Measurements from ENCODE around the gene TMPRSS9.
A peak's percentile ranks its signal among the peaks of the same experiment; 100 is the strongest.

TMPRSS9 gene

DNA sequence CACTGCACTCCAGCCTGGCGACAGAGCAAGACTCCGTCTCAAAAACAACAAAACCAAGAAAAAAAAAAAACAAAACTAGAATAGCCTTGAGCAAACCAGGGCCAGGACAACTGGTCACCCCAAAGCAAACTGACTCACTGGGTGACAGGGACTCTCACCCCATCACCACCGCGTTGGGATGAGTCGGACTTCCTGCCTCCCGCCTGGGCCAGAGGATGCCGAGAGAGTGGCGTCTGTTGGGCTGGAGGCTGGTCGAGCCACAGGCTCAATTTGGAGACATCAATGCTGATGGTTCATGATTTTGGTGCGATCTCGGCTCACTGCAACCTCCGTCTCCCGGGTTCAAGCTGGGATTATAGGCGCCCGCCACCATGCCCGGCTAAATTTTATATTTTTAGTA is 11.6 kb downstream of the TMPRSS9 start:
- CTCF ChIA-PET: no interaction called here
- POLR2A ChIA-PET: no interaction called here

DNA sequence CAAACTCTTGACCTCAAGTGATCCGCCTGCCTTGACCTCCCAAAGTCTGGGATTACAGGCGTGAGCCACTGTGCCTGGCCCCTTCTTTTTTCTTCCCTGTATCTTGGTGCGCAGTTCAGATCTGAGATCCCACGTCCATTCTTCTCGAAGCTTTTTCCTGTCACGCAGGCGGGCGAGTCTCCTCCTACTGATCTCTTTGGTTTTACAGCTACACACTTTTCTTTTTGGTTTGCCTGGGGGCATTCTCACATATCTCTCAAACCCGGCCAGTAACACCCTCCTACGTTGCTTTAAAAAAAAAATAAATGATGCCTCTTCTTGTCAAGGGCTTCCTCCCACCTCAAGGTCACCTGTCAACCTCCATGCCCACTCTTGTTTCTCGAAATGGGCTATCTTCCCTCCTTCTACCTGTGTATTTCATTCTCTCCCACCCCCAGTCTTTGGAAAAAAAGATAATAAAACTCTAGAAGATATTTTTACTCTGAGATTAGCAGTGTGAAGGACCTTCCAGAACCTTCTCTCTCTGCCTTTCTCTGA is 12.1 kb downstream of the TMPRSS9 start:
- POLR2A ChIA-PET: no interaction called here
- H3K36me3 ChIP-seq (ENCODE audit: control insufficient read depth in 2 of 2, insufficient read depth in 1 of 2, low read length in 2 of 2): no peaks in the 10 kb centered on the region
- CTCF ChIA-PET: no interaction called here
- H3K4me3 ChIP-seq (ENCODE audit: low read depth, low read length): no peak overlapping the region
- H3K9me3 ChIP-seq (ENCODE audit: control insufficient read depth, insufficient read depth, low read depth, low read length): no peaks in the 10 kb centered on the region
- H3K4me1 ChIP-seq (ENCODE audit: control insufficient read depth, insufficient read depth, low read length): no peaks in the 10 kb centered on the region
- TF ChIP-seq GLI4 (tag by site-specific recombination; IDR thresholded peaks at IDR 0.05): no peak
- TF ChIP-seq ZNF785 (tag by site-specific recombination; IDR thresholded peaks at IDR 0.05): no peak
- TF ChIP-seq PRDM10 (tag by site-specific recombination; IDR thresholded peaks at IDR 0.05): no peak
- peak; percentile 95 for TF ChIP-seq ZFHX2 (tag by site-specific recombination; conservative IDR thresholded peaks at IDR 0.05)
- TF ChIP-seq ZNF596 (tag by site-specific recombination; IDR thresholded peaks at IDR 0.05): no peak
- no peak for TF ChIP-seq ZNF292 (tag by site-specific recombination; IDR thresholded peaks at IDR 0.05; ENCODE audit: borderline replicate concordance, low read depth)
- TF ChIP-seq EGR2 (tag by site-specific recombination; IDR thresholded peaks at IDR 0.05; ENCODE audit: low read depth): peak; percentile 98
- TF ChIP-seq ZSCAN5A (tag by site-specific recombination; IDR thresholded peaks at IDR 0.05): no peak
- no peak overlapping the region for H3K27ac ChIP-seq (ENCODE audit: extremely low read depth, low read depth, low read length)

More for the DNA sequence above, 11.6 kb downstream of the TMPRSS9 start:
- TF ChIP-seq MEIS1 (CRISPR knock-in tag; IDR thresholded peaks at IDR 0.05; ENCODE audit: borderline replicate concordance): no peak
- peak; percentile 49; the same call in 1 of the 2 replicates for TF ChIP-seq ZNF600 (tag by site-specific recombination; IDR thresholded peaks at IDR 0.05)
- Histone ChIP-seq H3K36me3 (ENCODE audit: control insufficient read depth in 2 of 2, insufficient read depth in 1 of 2, low read length in 2 of 2) (no peaks in the 10 kb centered on the region), H3K4me3 (ENCODE audit: low read depth, low read length) (no peak overlapping the region), H3K27ac (ENCODE audit: extremely low read depth, low read depth, low read length) (no peak overlapping the region), H3K4me1 (ENCODE audit: control insufficient read depth, insufficient read depth, low read length) (no peaks in the 10 kb centered on the region), H3K9me3 (ENCODE audit: control insufficient read depth, insufficient read depth, low read depth, low read length) (no peaks in the 10 kb centered on the region)

- Histone ChIP-seq H3K36me3 (ENCODE audit: control insufficient read depth in 2 of 2, insufficient read depth in 1 of 2, low read length in 2 of 2) (no peaks in the 10 kb centered on the region), H3K9me3 (ENCODE audit: control insufficient read depth, insufficient read depth, low read depth, low read length) (no peaks in the 10 kb centered on the region), H3K4me3 (ENCODE audit: low read depth, low read length) (no peak overlapping the region), H3K4me1 (ENCODE audit: control insufficient read depth, insufficient read depth, low read length) (no peaks in the 10 kb centered on the region), H3K27ac (ENCODE audit: extremely low read depth, low read depth, low read length) (no peak overlapping the region)
- POLR2A ChIA-PET: interaction anchor here (0.6 kb wide), 1 partner anchor 1441 kb away, joined by 5 read pairs; no protein-coding TSS in a partner anchor
- CTCF ChIA-PET: no interaction called here
- TF ChIP-seq, protein P1, sequence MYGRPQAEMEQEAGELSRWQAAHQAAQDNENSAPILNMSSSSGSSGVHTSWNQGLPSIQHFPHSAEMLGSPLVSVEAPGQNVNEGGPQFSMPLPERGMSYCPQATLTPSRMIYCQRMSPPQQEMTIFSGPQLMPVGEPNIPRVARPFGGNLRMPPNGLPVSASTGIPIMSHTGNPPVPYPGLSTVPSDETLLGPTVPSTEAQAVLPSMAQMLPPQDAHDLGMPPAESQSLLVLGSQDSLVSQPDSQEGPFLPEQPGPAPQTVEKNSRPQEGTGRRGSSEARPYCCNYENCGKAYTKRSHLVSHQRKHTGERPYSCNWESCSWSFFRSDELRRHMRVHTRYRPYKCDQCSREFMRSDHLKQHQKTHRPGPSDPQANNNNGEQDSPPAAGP (tag by site-specific recombination; IDR thresholded peaks at IDR 0.05): no peak
- TF ChIP-seq ZNF292 (tag by site-specific recombination; IDR thresholded peaks at IDR 0.05; ENCODE audit: borderline replicate concordance, low read depth) (no peak), SCRT2 (tag by site-specific recombination; IDR thresholded peaks at IDR 0.05) (no peak), ZFP41 (tag by site-specific recombination; IDR thresholded peaks at IDR 0.05; ENCODE audit: borderline replicate concordance) (no peak), ZNF48 (tag by site-specific recombination; IDR thresholded peaks at IDR 0.05) (no peak), PRDM2 (tag by site-specific recombination; IDR thresholded peaks at IDR 0.05; ENCODE audit: borderline replicate concordance) (no peak), ZNF155 (tag by site-specific recombination; IDR thresholded peaks at IDR 0.05) (no peak), SP3 (tag by site-specific recombination; IDR thresholded peaks at IDR 0.05) (no peak)
- TF ChIP-seq, protein P2, sequence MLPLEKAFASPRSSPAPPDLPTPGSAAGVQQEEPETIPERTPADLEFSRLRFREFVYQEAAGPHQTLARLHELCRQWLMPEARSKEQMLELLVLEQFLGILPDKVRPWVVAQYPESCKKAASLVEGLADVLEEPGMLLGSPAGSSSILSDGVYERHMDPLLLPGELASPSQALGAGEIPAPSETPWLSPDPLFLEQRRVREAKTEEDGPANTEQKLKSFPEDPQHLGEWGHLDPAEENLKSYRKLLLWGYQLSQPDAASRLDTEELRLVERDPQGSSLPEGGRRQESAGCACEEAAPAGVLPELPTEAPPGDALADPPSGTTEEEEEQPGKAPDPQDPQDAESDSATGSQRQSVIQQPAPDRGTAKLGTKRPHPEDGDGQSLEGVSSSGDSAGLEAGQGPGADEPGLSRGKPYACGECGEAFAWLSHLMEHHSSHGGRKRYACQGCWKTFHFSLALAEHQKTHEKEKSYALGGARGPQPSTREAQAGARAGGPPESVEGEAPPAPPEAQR (tag by site-specific recombination; IDR thresholded peaks at IDR 0.05): no peak
Observed at GRCh38 chr19:2374808-2375207, 14.7 kb downstream of the TMPRSS9 start.

Data from HEK293 (cell line).